Measurements from ENCODE around the gene RBMS3. TPM values are rescaled to one million over a fixed set of nuclear protein-coding genes. Genes with fewer than 3 reads are reported as not detected.

RBMS3 gene
- total RNA-seq, 1 donor from 2014 or later: 3.8 TPM

DNA sequence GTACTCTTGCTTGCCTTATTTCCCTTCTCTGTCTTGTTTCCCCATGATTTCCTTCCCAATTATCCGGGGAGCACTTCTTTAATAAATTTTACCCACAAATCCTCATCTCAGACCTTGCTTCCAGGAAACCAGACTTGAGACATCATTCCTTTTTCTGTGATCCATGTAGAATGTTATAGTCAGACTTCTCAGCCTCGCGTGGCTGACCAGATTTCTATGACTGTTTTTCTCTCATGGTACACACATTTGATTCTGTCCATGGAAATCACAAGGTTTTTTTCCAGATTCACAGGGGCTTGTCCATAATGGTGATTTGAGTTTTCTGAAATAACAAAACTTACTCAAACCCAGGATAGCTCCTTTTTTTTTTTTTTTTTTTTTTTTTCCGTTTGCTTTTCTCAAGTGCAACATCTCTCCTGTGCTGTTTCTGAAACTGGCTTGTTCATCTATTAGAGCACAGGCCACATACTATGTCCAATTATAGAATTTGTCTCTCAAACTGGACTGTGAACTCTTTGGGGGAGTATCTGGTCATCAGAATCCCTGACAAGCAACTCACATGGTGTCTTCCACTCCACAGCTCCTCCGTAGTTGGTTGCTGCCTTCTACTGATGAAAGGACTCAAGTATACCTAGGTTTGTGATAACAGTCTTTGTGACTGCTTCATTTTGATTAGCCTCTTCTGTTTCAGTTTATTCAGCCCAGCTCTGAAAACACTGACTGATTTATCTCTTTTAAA, 50.8 kb downstream of the RBMS3 start:
- peaks cover 11% of the 10 kb centered on the region for H3K4me1 Mint-ChIP-seq (ENCODE audit: low read depth)
- no peak for DNase-seq (ENCODE audit: low spot score, unreplicated experiment)
- peaks cover 6% of the 10 kb centered on the region for H3K27me3 Mint-ChIP-seq
- TF ChIP-seq, protein P1, sequence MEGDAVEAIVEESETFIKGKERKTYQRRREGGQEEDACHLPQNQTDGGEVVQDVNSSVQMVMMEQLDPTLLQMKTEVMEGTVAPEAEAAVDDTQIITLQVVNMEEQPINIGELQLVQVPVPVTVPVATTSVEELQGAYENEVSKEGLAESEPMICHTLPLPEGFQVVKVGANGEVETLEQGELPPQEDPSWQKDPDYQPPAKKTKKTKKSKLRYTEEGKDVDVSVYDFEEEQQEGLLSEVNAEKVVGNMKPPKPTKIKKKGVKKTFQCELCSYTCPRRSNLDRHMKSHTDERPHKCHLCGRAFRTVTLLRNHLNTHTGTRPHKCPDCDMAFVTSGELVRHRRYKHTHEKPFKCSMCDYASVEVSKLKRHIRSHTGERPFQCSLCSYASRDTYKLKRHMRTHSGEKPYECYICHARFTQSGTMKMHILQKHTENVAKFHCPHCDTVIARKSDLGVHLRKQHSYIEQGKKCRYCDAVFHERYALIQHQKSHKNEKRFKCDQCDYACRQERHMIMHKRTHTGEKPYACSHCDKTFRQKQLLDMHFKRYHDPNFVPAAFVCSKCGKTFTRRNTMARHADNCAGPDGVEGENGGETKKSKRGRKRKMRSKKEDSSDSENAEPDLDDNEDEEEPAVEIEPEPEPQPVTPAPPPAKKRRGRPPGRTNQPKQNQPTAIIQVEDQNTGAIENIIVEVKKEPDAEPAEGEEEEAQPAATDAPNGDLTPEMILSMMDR (IDR thresholded peaks at IDR 0.05; ENCODE audit: unreplicated experiment): no peak
- no peaks in the 10 kb centered on the region for H3K9me3 Mint-ChIP-seq (ENCODE audit: low read depth)
- no peak overlapping the region for H3K27ac Mint-ChIP-seq
- H3K36me3 Mint-ChIP-seq (ENCODE audit: insufficient read depth): no peaks in the 10 kb centered on the region
- H3K4me3 Mint-ChIP-seq (ENCODE audit: low read depth): no peak overlapping the region

DNA sequence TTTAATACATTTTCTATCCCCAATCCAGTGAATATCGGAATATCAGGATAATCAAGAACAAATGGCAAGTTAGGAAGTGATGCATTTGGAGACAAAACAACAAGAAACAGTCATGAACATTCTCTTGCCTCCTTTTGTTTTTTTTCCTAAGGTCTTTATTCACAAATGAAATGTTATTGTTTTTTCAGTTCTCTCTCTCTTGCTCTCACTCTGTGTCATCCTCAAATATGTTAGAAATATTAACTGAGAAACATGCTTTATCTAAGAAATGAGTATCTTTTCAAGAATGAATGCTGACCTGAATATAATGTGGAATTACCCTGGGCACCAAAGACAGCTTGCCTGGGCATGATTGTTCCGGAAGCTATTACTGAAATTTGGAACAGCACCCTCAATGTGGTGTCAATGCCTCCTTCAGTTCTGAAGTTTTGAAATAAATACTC, 51.3 kb downstream of the RBMS3 start:
- H3K36me3 Mint-ChIP-seq (ENCODE audit: insufficient read depth): no peaks in the 10 kb centered on the region
- no peak overlapping the region for H3K27ac Mint-ChIP-seq
- no peak for DNase-seq (ENCODE audit: low spot score, unreplicated experiment)
- TF ChIP-seq, protein P1 (IDR thresholded peaks at IDR 0.05; ENCODE audit: unreplicated experiment): no peak
- H3K4me1 Mint-ChIP-seq (ENCODE audit: low read depth): peaks cover 11% of the 10 kb centered on the region
- no peak overlapping the region for H3K4me3 Mint-ChIP-seq (ENCODE audit: low read depth)
- peaks cover 6% of the 10 kb centered on the region for H3K27me3 Mint-ChIP-seq
- H3K9me3 Mint-ChIP-seq (ENCODE audit: low read depth): no peaks in the 10 kb centered on the region

DNA sequence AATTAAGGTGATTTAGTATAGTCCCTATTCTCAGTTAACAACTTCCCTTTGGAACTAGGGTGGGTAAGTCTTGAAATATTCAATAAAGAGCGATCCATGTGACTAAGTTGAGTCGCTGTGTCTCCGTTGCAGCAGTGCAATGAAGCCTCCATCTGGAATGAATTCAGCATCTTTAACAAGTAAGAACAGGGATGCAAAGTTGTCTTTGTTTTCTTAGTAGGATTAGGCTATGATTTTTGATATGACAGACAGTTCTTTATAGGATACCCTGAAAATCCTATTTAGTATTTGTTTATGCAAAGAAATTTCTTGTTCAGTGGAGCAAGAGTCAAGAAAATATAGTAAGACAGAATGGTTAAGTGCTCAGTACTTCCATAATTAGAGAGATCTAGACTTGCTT, 52.7 kb downstream of the RBMS3 start:
- TF ChIP-seq, protein P1 (IDR thresholded peaks at IDR 0.05; ENCODE audit: unreplicated experiment): no peak
- DNase-seq (ENCODE audit: low spot score, unreplicated experiment): no peak
- no peak overlapping the region for H3K27ac Mint-ChIP-seq
- H3K4me1 Mint-ChIP-seq (ENCODE audit: low read depth): peaks cover 11% of the 10 kb centered on the region
- no peaks in the 10 kb centered on the region for H3K9me3 Mint-ChIP-seq (ENCODE audit: low read depth)
- H3K4me3 Mint-ChIP-seq (ENCODE audit: low read depth): no peak overlapping the region
- H3K36me3 Mint-ChIP-seq (ENCODE audit: insufficient read depth): no peaks in the 10 kb centered on the region
- peaks cover 6% of the 10 kb centered on the region for H3K27me3 Mint-ChIP-seq

GRCh38 chr3:29334706-29335105, 53.8 kb downstream of the RBMS3 start:
- Mint-ChIP-seq H3K27ac (no peak overlapping the region), H3K27me3 (peaks cover 6% of the 10 kb centered on the region), H3K4me1 (ENCODE audit: low read depth) (peaks cover 13% of the 10 kb centered on the region), H3K36me3 (ENCODE audit: insufficient read depth) (no peaks in the 10 kb centered on the region), H3K9me3 (ENCODE audit: low read depth) (no peaks in the 10 kb centered on the region), H3K4me3 (ENCODE audit: low read depth) (no peak overlapping the region)
- DNase-seq (ENCODE audit: low spot score, unreplicated experiment): no peak
- TF ChIP-seq, protein P1 (IDR thresholded peaks at IDR 0.05; ENCODE audit: unreplicated experiment): no peak

- no peak overlapping the region for H3K27ac Mint-ChIP-seq
- H3K4me1 Mint-ChIP-seq (ENCODE audit: low read depth): peaks cover 13% of the 10 kb centered on the region
- H3K36me3 Mint-ChIP-seq (ENCODE audit: insufficient read depth): no peaks in the 10 kb centered on the region
- no peak for DNase-seq (ENCODE audit: low spot score, unreplicated experiment)
- no peaks in the 10 kb centered on the region for H3K9me3 Mint-ChIP-seq (ENCODE audit: low read depth)
- no peak overlapping the region for H3K4me3 Mint-ChIP-seq (ENCODE audit: low read depth)
- TF ChIP-seq, protein P1 (IDR thresholded peaks at IDR 0.05; ENCODE audit: unreplicated experiment): no peak
- peaks cover 6% of the 10 kb centered on the region for H3K27me3 Mint-ChIP-seq
These were observed 54.6 kb downstream of the RBMS3 start for GRCh38 chr3:29335438-29335837.
